SK-N-SH treated with all-trans-retinoic acid at 6 μM for 48 hours (cell line): ENCODE results near the gene RNFT2.

Experiments
- ARNTL ChIP-seq: fragments of 450-650 bp; formaldehyde crosslinking; IDR thresholded peaks from 2 replicates; pipeline ENCODE4 v1.5.0; 2020; ENCODE audit warnings: low read depth, mild to moderate bottlenecking, moderate library complexity, borderline replicate concordance
- BACH2 ChIP-seq: fragments of 250-450 bp; sonication (Bioruptor Pico); IDR thresholded peaks from 2 replicates; pipeline ENCODE4 v1.9.0; 2021; ENCODE audit warnings: mild to moderate bottlenecking, borderline replicate concordance
- CREB5 ChIP-seq: fragments of 250-450 bp; sonication (Bioruptor Pico); IDR thresholded peaks from 2 replicates; pipeline ENCODE4 v1.5.1; 2020; ENCODE audit warnings: low read depth, mild to moderate bottlenecking, moderate library complexity
- CSDC2 ChIP-seq: fragments of 250-450 bp; sonication (Bioruptor Pico); IDR thresholded peaks from 2 replicates; pipeline ENCODE4 v1.5.0; 2020; ENCODE audit warnings: mild to moderate bottlenecking, moderate library complexity
- ESRRG ChIP-seq: fragments of 250-450 bp; sonication (Bioruptor Pico); IDR thresholded peaks from 2 replicates; pipeline ENCODE4 v1.6.1; 2021; ENCODE audit warnings: mild to moderate bottlenecking
- GLIS3 ChIP-seq: fragments of 250-450 bp; sonication (Bioruptor Pico); IDR thresholded peaks from 2 replicates; pipeline ENCODE4 v1.5.0; 2020; ENCODE audit warnings: mild to moderate bottlenecking, moderate library complexity
- OSR1 ChIP-seq: fragments of 250-450 bp; sonication (Bioruptor Pico); IDR thresholded peaks from 2 replicates; pipeline ENCODE4 v1.8.0; 2022; ENCODE audit warnings: moderate library complexity, mild to moderate bottlenecking, inconsistent platforms
- PATZ1 ChIP-seq: fragments of 250-450 bp; sonication (Bioruptor Pico); IDR thresholded peaks from 2 replicates; pipeline ENCODE4 v1.8.0; 2020; ENCODE audit warnings: mild to moderate bottlenecking, moderate library complexity, borderline replicate concordance
- RARB ChIP-seq: fragments of 250-450 bp; sonication (Bioruptor Pico); IDR thresholded peaks from 2 replicates; pipeline ENCODE4 v1.8.0; 2021; ENCODE audit warnings: mild to moderate bottlenecking, moderate library complexity
- SNAI2 ChIP-seq: fragments of 250-450 bp; sonication (Bioruptor Pico); IDR thresholded peaks from 2 replicates; pipeline ENCODE4 v1.5.0; 2020; ENCODE audit warnings: mild to moderate bottlenecking, moderate library complexity
- TCF4 ChIP-seq: fragments of 250-450 bp; sonication (Bioruptor Pico); IDR thresholded peaks from 2 replicates; pipeline ENCODE4 v1.8.0; 2021; ENCODE audit warnings: mild to moderate bottlenecking, moderate library complexity, borderline replicate concordance
- ZC3H10 ChIP-seq: fragments of 250-450 bp; sonication (Bioruptor Pico); IDR thresholded peaks from 2 replicates; pipeline ENCODE4 v1.5.1; 2021; ENCODE audit warnings: mild to moderate bottlenecking, moderate library complexity
- ZFP3 ChIP-seq: fragments of 250-450 bp; sonication (Bioruptor Pico); IDR thresholded peaks from 2 replicates; pipeline ENCODE4 v1.5.0; 2020; ENCODE audit warnings: mild to moderate bottlenecking, moderate library complexity
- ZFP30 ChIP-seq: fragments of 450-650 bp; formaldehyde crosslinking; IDR thresholded peaks from 2 replicates; pipeline ENCODE4 v1.5.0; 2022; ENCODE audit warnings: mild to moderate bottlenecking, moderate library complexity

- no peak for TF ChIP-seq PATZ1
- no peak for TF ChIP-seq TCF4
- TF ChIP-seq ZC3H10 (CRISPR knock-in tag), result no peak
- TF ChIP-seq SNAI2 (CRISPR knock-in tag), result no peak
- TF ChIP-seq ZFP30 (CRISPR knock-in tag), result no peak
- TF ChIP-seq ZFP3 (CRISPR knock-in tag), result no peak
- TF ChIP-seq CSDC2, result no peak
- TF ChIP-seq CREB5 (CRISPR knock-in tag), result no peak
- no peak for TF ChIP-seq GLIS3 (CRISPR knock-in tag)
- TF ChIP-seq ARNTL (CRISPR knock-in tag), result no peak
- TF ChIP-seq OSR1 (CRISPR knock-in tag), result no peak
- TF ChIP-seq BACH2 (CRISPR knock-in tag), result no peak
- no peak for TF ChIP-seq ESRRG (CRISPR knock-in tag)
- TF ChIP-seq RARB, result no peak
These were observed 3.9 kb upstream of the RNFT2 start for GRCh38 chr12:116734156-116734768.
